Liver (tissue), 10 donors: Measurements from ENCODE around the gene C1QL2. TPM values are rescaled to one million over a fixed set of nuclear protein-coding genes. Genes with fewer than 3 reads are reported as not detected.

Source experiments
- DNase-seq: peaks from one replicate; pipeline ENCODE4 v3.0.0-alpha.2; 2017; ENCODE audit warnings: low spot score
- H3K27ac ChIP-seq, 2 donors: one replicate each; pipeline ENCODE4 v1.7.0; 2013; ENCODE audit warnings: inconsistent platforms in 2 of 2, low read length in 2 of 2, control low read depth in 1 of 2, low read depth in 1 of 2, mild to moderate bottlenecking in 1 of 2
- H3K27me3 ChIP-seq, 4 donors: one replicate each; pipeline versions ENCODE4 v1.6.1 to v1.7.0; 2013; ENCODE audit warnings: low read length in 3 of 4, inconsistent platforms in 1 of 4, mild to moderate bottlenecking in 1 of 4, moderate library complexity in 1 of 4; ENCODE audit not compliant: control insufficient read depth in 4 of 4, insufficient read depth in 4 of 4
- H3K36me3 ChIP-seq, 4 donors: one replicate each; pipeline versions ENCODE4 v1.6.1 to v1.7.0; 2013; ENCODE audit warnings: low read length in 3 of 4, mild to moderate bottlenecking in 3 of 4, low read depth in 1 of 4, moderate library complexity in 1 of 4; ENCODE audit not compliant: control insufficient read depth in 4 of 4, insufficient read depth in 3 of 4
- H3K4me1 ChIP-seq, 4 donors: one replicate each; pipeline versions ENCODE4 v1.6.1 to v1.7.0; 2013; ENCODE audit warnings: low read length in 3 of 4, mild to moderate bottlenecking in 3 of 4, moderate library complexity in 1 of 4; ENCODE audit not compliant: control insufficient read depth in 4 of 4, insufficient read depth in 4 of 4
- H3K4me3 ChIP-seq, 3 donors: one replicate each; pipeline versions ENCODE4 v1.6.1 to v1.7.0; 2013; ENCODE audit warnings: low read length in 3 of 3, control low read depth in 1 of 3, low read depth in 1 of 3, mild to moderate bottlenecking in 1 of 3
- H3K9ac ChIP-seq, 2 donors: one replicate each; pipeline ENCODE4 v1.7.0; 2013; ENCODE audit warnings: low read length in 2 of 2, mild to moderate bottlenecking in 2 of 2, moderate library complexity in 2 of 2, control low read depth in 1 of 2, low read depth in 1 of 2
- H3K9me3 ChIP-seq, 4 donors: one replicate each; pipeline versions ENCODE4 v1.6.1 to v1.7.0; 2013; ENCODE audit warnings: low read length in 3 of 4; ENCODE audit not compliant: control insufficient read depth in 4 of 4
- TAF1 ChIP-seq: conservative IDR thresholded peaks from 2 replicates; pipeline ENCODE4 v1.6.1; 2016; ENCODE audit warnings: antibody characterized with exemption, mild to moderate bottlenecking
- WGBS: extraction: QIAGEN DNeasy Blood & Tissue Kit; methylation state at CpG from one replicate; pipeline ENCODE4 v1.1.7; 2013; 5-methylcytosine and 5-hydroxymethylcytosine counted together
- polyA plus RNA-seq, 2 donors: library from polyadenylated mRNA; stranded (reverse) in 1 of 2; unstranded in 1 of 2; fragments of 200-250 nt in 1 of 2; fragments of >200 nt in 1 of 2; fragmentation: Nextera tagmentation in 1 of 2; extraction: Ambion mirVana in 1 of 2; gene quantifications; one replicate each; pipeline versions ENCODE4 v1.2.1 to v1.2.3, GENCODE V29; 2013 to 2015
- small RNA-seq: library from RNA; depleted of rRNA; stranded (forward); fragments of <200 nt; gene quantifications from one replicate; pipeline ENCODE3, GENCODE V24; 2014
- total RNA-seq, 2 donors: library from RNA; depleted of rRNA; stranded (reverse); fragments of >200 nt; gene quantifications; one replicate each; pipeline ENCODE4 v1.2.3, GENCODE V29; 2014
- TF ChIP-seq, protein P1 (sequence below): IDR thresholded peaks from 2 replicates; pipeline ENCODE4 v1.6.1; 2016; ENCODE audit warnings: antibody characterized with exemption, mild to moderate bottlenecking
- donor health status: healthy.
- donor health status: healthy.
- donor health status: healthy.
- donor health status: healthy.
- donor health status: healthy.

Gene C1QL2
- total and polyA plus RNA-seq, 4 donors = not detected

DNA sequence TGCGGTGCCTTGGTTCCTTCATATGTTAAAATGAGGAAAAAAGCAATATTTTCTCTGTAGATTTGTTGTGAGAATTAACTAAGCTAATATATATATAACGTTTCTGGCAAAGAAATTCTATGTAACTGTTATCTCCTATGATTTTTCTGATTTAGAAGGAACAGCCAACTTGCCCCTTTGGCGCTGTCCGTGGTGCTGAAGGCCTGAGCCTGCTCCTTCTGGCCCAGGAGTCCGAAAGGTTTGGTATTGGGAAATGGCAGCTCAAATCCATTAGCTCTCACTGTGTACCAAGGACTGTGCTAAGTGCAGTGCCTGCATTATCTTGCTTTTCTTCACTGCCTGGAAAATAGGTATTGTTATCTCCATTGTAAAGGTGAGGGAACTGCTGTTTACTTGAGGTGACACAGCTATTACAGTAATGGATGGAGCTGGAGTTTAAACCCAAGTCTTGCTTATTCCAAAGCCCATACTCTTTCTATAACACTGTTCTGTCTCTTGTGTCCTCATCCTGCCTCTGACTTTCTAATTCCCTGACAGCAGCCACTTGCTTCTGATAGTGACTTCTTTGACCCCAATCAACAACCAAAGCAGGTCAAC, 52.2 kb downstream of the C1QL2 start:
- Histone ChIP-seq H3K9me3 (peaks cover 0 to 8% (median 6%) of the 10 kb centered on the region in 4 donors), H3K27me3 (no peaks in the 10 kb centered on the region), H3K4me1 (no peaks in the 10 kb centered on the region), H3K4me3 (no peak overlapping the region), H3K9ac (no peak overlapping the region), H3K27ac (no peak overlapping the region), H3K36me3 (no peaks in the 10 kb centered on the region)
- 34% methylated on average over 5 of the region's 5 CpGs for WGBS
- peak; percentile 72 for DNase-seq
- TF ChIP-seq TAF1 = no peak
- TF ChIP-seq, protein P1, sequence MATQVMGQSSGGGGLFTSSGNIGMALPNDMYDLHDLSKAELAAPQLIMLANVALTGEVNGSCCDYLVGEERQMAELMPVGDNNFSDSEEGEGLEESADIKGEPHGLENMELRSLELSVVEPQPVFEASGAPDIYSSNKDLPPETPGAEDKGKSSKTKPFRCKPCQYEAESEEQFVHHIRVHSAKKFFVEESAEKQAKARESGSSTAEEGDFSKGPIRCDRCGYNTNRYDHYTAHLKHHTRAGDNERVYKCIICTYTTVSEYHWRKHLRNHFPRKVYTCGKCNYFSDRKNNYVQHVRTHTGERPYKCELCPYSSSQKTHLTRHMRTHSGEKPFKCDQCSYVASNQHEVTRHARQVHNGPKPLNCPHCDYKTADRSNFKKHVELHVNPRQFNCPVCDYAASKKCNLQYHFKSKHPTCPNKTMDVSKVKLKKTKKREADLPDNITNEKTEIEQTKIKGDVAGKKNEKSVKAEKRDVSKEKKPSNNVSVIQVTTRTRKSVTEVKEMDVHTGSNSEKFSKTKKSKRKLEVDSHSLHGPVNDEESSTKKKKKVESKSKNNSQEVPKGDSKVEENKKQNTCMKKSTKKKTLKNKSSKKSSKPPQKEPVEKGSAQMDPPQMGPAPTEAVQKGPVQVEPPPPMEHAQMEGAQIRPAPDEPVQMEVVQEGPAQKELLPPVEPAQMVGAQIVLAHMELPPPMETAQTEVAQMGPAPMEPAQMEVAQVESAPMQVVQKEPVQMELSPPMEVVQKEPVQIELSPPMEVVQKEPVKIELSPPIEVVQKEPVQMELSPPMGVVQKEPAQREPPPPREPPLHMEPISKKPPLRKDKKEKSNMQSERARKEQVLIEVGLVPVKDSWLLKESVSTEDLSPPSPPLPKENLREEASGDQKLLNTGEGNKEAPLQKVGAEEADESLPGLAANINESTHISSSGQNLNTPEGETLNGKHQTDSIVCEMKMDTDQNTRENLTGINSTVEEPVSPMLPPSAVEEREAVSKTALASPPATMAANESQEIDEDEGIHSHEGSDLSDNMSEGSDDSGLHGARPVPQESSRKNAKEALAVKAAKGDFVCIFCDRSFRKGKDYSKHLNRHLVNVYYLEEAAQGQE = peak; percentile 100

Small RNAs within 50 kb of the gene (small RNA-seq; reads per million reads assigned to genes)
- gene RN7SL468P = not detected

Other genes starting within 250 kb of the C1QL2 start
- 10 to 100 TPM; 40.4 to 82.9 TPM for gene MARCO, start 216.6 kb downstream of the C1QL2 start, total RNA-seq
- gene MARCO, start 216.6 kb downstream of the C1QL2 start, polyA plus RNA-seq = 100 to 1,000 TPM in 1 of 2 donors, 10 to 100 TPM in 1; 21.8 to 113 TPM
- 100 to 1,000 TPM in 1 of 2 donors, 10 to 100 TPM in 1; 44.4 to 153 TPM for gene STEAP3, start 65.1 kb upstream of the C1QL2 start, total RNA-seq
- 100 to 1,000 TPM in 1 of 2 donors, 10 to 100 TPM in 1; 73.5 to 158 TPM for gene STEAP3, start 65.1 kb upstream of the C1QL2 start, polyA plus RNA-seq
- 1 to 10 TPM; 2.7 to 5.2 TPM for gene C2orf76, start 208.1 kb upstream of the C1QL2 start, total RNA-seq
- 1 to 10 TPM; 3.9 to 6.3 TPM for gene C2orf76, start 208.1 kb upstream of the C1QL2 start, polyA plus RNA-seq
- 100 to 1,000 TPM; 134 to 187 TPM for gene DBI, start 208.2 kb upstream of the C1QL2 start, total RNA-seq
- 100 to 1,000 TPM; 524 to 900 TPM for gene DBI, start 208.2 kb upstream of the C1QL2 start, polyA plus RNA-seq